GM19351 (cell line): ENCODE results near the gene INTS11.

ENCODE experiments used
- ATAC-seq: cut with Tn5 transposase; IDR thresholded peaks from one replicate; pipeline ENCODE4 v1.9.1; 2021; ENCODE audit warnings: mild to moderate bottlenecking, moderate library complexity; ENCODE audit not compliant: unreplicated experiment

Gene INTS11

GRCh38 chr1:1303736-1304135 lies 20.7 kb downstream of the INTS11 start:
- ATAC-seq: no peak

- ATAC-seq: no peak
Measured at GRCh38 chr1:1302951-1303509, 21.4 kb downstream of the INTS11 start.

- no peak for ATAC-seq
Measured at GRCh38 chr1:1302006-1302430, 22.4 kb downstream of the INTS11 start.

GRCh38 chr1:1300352-1300739 lies 24.1 kb downstream of the INTS11 start:
- no peak for ATAC-seq

GRCh38 chr1:1299686-1300351 lies 24.6 kb downstream of the INTS11 start:
- ATAC-seq: peak; percentile 62

- ATAC-seq: no peak
Measured at GRCh38 chr1:1298861-1299685, 25.4 kb downstream of the INTS11 start.

- ATAC-seq: no peak
Measured at GRCh38 chr1:1297802-1298424, 26.5 kb downstream of the INTS11 start.

- ATAC-seq: no peak
Measured at GRCh38 chr1:1296070-1297061, 28.1 kb downstream of the INTS11 start.

- ATAC-seq: no peak
Measured at GRCh38 chr1:1295154-1295923, 29.1 kb downstream of the INTS11 start.

GRCh38 chr1:1294250-1294890 lies 30.1 kb downstream of the INTS11 start:
- ATAC-seq: no peak

- ATAC-seq: no peak
Measured at GRCh38 chr1:1293263-1294249, 30.9 kb downstream of the INTS11 start.

- no peak for ATAC-seq
Measured at GRCh38 chr1:1292851-1293250, 31.6 kb downstream of the INTS11 start.

GRCh38 chr1:1292442-1292779 lies 32.0 kb downstream of the INTS11 start:
- no peak for ATAC-seq

- no peak for ATAC-seq
Measured at GRCh38 chr1:1291548-1292441, 32.7 kb downstream of the INTS11 start.

GRCh38 chr1:1291023-1291528 lies 33.4 kb downstream of the INTS11 start:
- ATAC-seq: no peak

- ATAC-seq: no peak
Measured at GRCh38 chr1:1290238-1290731, 34.2 kb downstream of the INTS11 start.
